Mesodermal cell (in vitro differentiated cells): ENCODE data around the gene CDNF.
"Not testable (repeated sequence)": the region's sequence is repeated elsewhere in the genome, so short reads cannot be mapped to it uniquely, and the experiment has no call there.

Experiments used
- H3K27ac ChIP-seq: 2 replicates; pipeline ENCODE4 v1.7.0; 2013; ENCODE audit warnings: mild to moderate bottlenecking, low read depth, low read length, moderate library complexity; ENCODE audit not compliant: severe bottlenecking
- H3K36me3 ChIP-seq: 2 replicates; pipeline ENCODE4 v1.7.1; 2013; ENCODE audit warnings: mild to moderate bottlenecking, low read length, moderate library complexity; ENCODE audit not compliant: control insufficient read depth, insufficient read depth
- H3K4me1 ChIP-seq: one replicate; pipeline ENCODE4 v1.7.1; 2013; ENCODE audit warnings: mild to moderate bottlenecking, low read length; ENCODE audit not compliant: insufficient read depth, control insufficient read depth, poor library complexity, severe bottlenecking
- H3K4me3 ChIP-seq: 2 replicates; pipeline ENCODE4 v1.7.0; 2013; ENCODE audit warnings: low read length, control low read depth, mild to moderate bottlenecking; ENCODE audit not compliant: insufficient read depth, poor library complexity, severe bottlenecking; ENCODE audit errors: extremely low read depth
- H3K9me3 ChIP-seq: 2 replicates; pipeline ENCODE4 v1.7.1; 2013; ENCODE audit warnings: mild to moderate bottlenecking, low read length, moderate library complexity; ENCODE audit not compliant: control insufficient read depth
- WGBS, 2 experiments: methylation state at CpG; one replicate each; pipeline ENCODE4 v1.1.5; 2013; ENCODE audit warnings: missing lambda C conversion rate in 2 of 2; ENCODE audit not compliant: insufficient coverage in 2 of 2; 5-methylcytosine and 5-hydroxymethylcytosine counted together

Gene CDNF

DNA sequence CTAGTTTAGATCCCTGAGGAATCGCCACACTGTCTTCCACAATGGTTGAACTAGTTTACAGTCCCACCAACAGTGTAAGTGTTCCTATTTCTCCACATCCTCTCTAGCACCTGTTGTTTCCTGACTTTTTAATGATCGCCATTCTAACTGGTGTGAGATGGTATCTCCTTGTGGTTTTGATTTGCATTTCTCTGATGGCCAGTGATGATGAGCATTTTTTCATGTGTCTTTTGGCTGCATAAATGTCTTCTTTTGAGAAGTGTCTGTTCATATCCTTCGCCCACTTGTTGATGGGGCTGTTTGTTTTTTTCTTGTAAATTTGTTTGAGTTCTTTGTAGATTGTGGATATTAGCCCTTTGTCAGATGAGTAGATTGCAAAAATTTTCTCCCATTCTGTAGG, 27.0 kb upstream of the CDNF start:
- peaks cover 61% of the 10 kb centered on the region for H3K36me3 ChIP-seq
- H3K4me1 ChIP-seq, H3K4me3 ChIP-seq, H3K9me3 ChIP-seq, H3K27ac ChIP-seq: not testable (repeated sequence)
- WGBS, 2 experiments: no CpG with 5 or more reads among the region's 3 CpGs

DNA sequence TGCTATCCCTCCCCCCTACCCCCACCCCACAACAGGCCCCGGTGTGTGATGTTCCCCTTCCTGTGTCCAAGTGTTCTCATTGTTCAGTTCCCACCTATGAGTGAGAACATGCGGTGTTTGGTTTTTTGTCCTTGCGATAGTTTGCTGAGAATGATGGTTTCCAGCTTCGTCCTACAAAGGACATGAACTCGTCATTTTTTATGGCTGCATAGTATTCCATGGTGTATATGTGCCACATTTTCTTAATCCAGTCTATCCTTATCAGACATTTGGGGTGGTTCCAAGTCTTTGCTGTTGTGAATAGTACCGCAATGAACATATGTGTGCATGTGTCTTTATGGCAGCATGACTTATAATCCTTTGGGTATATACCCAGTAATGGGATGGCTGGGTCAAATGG, 26.6 kb upstream of the CDNF start:
- not testable (repeated sequence) for H3K4me3 ChIP-seq, H3K27ac ChIP-seq, H3K4me1 ChIP-seq, H3K9me3 ChIP-seq
- 90 to 100% methylated on average over 2 to 3 of the region's 6 CpGs for WGBS, 2 experiments
- peaks cover 59% of the 10 kb centered on the region for H3K36me3 ChIP-seq

DNA sequence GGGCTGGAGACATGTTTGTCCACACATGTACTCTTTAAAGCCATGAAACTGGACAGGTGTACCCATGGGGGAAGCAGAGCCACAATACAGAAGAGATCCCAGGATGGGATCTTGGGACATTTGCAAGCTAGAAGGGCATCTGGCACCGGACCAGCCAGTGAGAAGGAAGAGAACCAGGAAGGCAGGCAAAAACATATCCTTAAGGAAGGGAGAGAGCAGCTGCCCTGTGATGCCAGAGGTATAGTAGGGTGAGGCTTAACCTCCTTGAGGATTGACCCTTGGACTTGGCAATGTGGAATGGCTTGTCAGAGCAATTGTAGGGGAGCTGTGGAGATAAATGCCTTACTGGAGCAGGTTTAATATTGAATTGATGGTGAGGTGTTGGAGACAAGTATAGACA, 23.0 kb upstream of the CDNF start:
- 88 to 100% methylated on average over 1 of the region's 1 CpG for WGBS, 2 experiments
- Histone ChIP-seq H3K9me3 (no peaks in the 10 kb centered on the region), H3K4me3 (no peak overlapping the region), H3K27ac (no peak overlapping the region), H3K4me1 (no peaks in the 10 kb centered on the region), H3K36me3 (peaks cover 52% of the 10 kb centered on the region)

DNA sequence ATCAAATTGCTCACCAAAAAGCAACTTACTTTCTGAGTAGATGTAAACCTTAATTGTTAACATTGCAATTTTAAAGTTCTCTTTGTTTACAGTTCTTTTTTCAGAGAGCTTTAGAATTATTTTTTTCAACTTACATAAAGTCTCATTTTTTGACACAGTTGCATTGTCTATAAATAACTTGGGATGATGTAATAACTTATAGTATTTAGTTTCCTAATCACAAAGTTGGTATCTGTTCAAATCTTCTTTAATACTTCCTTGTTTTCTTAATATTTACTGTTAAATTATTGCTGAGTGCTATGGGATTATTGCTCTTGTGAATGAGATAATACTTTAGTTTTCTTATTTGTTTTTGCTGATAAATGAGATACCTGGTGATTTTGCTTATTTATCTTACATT, 21.9 kb upstream of the CDNF start:
- no peaks in the 10 kb centered on the region for H3K9me3 ChIP-seq
- no peak overlapping the region for H3K4me3 ChIP-seq
- no peaks in the 10 kb centered on the region for H3K4me1 ChIP-seq
- no peak overlapping the region for H3K27ac ChIP-seq
- H3K36me3 ChIP-seq: peaks cover 55% of the 10 kb centered on the region

DNA sequence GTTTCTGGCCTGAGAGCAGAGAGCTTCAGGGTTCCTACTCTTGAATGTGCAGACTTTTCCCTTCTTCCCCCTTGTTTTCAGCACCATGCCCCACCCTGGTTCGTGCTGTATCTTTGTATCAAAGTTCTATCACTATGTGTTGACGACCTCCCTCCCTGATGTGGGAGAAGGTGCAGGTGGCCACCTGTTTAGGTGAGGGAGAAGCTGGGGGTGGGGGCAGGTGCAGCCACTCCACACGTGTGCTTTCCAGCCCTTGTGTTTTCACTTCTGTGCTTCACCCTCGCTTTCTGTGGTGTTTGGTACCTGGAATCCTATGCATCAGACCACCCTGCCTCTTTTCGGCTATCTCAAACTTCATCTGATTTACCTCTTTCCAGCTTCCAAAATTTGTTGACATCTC, 21.2 kb upstream of the CDNF start:
- WGBS, 2 experiments: 87 to 88% methylated on average over 2 to 4 of the region's 5 CpGs

DNA sequence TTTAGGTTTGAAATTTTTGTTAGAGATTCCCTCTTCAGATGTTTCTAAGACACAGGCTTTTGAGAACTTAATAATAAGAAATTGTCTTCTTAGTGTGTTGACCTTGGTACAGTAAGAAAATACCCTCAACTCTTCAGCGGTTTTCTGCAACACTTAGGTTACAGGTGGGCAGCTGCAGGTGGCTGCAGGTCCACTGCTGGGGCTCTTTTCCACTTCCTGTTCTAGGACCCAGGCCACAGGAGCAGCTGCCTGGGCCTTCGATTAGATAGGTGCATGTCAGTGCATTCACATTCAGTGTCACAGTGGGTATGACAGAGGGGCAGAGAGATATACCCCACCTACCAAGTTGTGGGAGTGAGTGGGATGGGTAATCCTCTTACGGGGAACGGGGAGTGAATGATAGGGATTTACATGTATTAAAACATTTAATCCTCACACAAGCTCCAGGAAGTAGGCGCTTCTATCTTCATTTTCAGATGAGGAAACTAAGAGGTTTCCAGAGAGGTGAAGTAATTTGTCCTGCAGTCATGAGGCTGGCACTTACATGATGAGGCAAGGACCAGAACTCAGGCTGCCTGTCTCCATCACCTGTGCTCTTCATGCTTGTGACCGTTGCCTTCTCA, 20.6 kb upstream of the CDNF start:
- H3K36me3 ChIP-seq: peaks cover 55% of the 10 kb centered on the region
- H3K4me3 ChIP-seq: no peak overlapping the region
- H3K4me1 ChIP-seq: no peaks in the 10 kb centered on the region
- H3K9me3 ChIP-seq: no peaks in the 10 kb centered on the region
- H3K27ac ChIP-seq: no peak overlapping the region
- 83 to 88% methylated on average over 1 of the region's 6 CpGs for WGBS, 2 experiments

More for the DNA sequence above, 21.2 kb upstream of the CDNF start:
- Histone ChIP-seq H3K36me3 (peaks cover 56% of the 10 kb centered on the region), H3K9me3 (no peaks in the 10 kb centered on the region), H3K4me3 (no peak overlapping the region), H3K4me1 (no peaks in the 10 kb centered on the region), H3K27ac (no peak overlapping the region)

DNA sequence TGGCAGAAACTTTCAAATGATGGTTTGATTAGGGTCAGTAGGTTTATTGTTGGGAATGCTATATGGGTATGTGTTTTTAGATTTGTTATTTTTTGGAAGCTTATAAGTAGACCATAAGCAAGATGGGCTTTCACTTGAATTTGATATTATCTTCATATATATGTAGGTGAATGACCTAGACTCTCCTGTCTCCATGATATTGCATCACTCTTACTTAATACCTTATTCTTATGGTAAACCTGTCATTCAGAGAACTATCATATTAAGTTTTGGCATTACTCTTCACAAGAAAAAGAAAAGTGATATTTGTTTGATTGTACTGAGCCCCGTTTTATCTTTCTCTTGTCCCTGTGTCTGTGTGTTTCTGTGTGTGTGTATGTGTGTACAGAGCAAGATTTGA, 17.6 kb upstream of the CDNF start:
- H3K4me1 ChIP-seq: no peaks in the 10 kb centered on the region
- WGBS, 2 experiments: no CpG with 5 or more reads among the region's 1 CpG
- H3K9me3 ChIP-seq: no peaks in the 10 kb centered on the region
- no peak overlapping the region for H3K4me3 ChIP-seq
- no peak overlapping the region for H3K27ac ChIP-seq
- H3K36me3 ChIP-seq: peaks cover 47% of the 10 kb centered on the region

DNA sequence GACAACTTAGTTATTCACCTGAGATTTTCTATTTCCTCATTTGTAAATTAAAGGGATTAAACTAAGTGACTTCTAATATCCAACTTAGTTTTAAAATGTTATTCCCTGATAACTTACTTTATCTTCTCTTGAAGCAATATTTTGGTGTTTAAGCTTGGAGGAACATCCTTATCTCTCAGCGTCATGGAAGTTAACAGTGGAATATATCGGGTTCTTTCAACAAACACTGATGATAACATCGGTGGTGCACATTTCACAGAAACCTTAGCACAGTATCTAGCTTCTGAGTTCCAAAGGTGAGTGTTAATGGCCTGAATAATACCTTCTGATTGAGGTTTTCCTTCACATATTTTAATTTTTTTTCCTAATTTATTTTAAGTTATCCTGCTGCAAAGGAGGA, 14.4 kb upstream of the CDNF start:
- H3K4me3 ChIP-seq: no peak overlapping the region
- no peak overlapping the region for H3K27ac ChIP-seq
- 100% methylated on average over 3 of the region's 3 CpGs; no CpG with 5 or more reads in 1 of the 2 experiments for WGBS, 2 experiments
- H3K9me3 ChIP-seq: no peaks in the 10 kb centered on the region
- peaks cover 39% of the 10 kb centered on the region for H3K36me3 ChIP-seq
- H3K4me1 ChIP-seq: no peaks in the 10 kb centered on the region

DNA sequence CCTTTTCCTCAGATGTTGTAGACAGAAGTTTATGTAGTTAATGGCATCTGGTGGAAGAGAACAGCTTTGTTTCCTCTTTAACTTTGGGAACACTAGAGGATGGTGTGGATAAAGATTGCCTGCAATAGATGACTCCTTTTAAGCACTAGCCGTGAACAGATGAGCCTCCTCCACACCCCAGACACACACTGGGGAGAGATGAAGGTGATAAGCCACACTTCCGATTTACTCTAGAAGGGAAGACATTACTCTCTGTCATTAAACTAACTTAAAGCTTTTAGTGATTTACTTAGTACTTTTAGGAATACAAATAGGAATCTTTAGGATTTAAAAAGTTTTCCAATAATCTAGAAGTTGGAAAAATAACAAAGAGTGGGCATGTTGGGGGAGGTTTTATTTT, 7.1 kb upstream of the CDNF start:
- H3K4me3 ChIP-seq: no peak overlapping the region
- H3K4me1 ChIP-seq: no peaks in the 10 kb centered on the region
- no peaks in the 10 kb centered on the region for H3K9me3 ChIP-seq
- peaks cover 54% of the 10 kb centered on the region for H3K36me3 ChIP-seq
- no CpG with 5 or more reads among the region's 2 CpGs for WGBS, 2 experiments
- H3K27ac ChIP-seq: no peak overlapping the region

DNA sequence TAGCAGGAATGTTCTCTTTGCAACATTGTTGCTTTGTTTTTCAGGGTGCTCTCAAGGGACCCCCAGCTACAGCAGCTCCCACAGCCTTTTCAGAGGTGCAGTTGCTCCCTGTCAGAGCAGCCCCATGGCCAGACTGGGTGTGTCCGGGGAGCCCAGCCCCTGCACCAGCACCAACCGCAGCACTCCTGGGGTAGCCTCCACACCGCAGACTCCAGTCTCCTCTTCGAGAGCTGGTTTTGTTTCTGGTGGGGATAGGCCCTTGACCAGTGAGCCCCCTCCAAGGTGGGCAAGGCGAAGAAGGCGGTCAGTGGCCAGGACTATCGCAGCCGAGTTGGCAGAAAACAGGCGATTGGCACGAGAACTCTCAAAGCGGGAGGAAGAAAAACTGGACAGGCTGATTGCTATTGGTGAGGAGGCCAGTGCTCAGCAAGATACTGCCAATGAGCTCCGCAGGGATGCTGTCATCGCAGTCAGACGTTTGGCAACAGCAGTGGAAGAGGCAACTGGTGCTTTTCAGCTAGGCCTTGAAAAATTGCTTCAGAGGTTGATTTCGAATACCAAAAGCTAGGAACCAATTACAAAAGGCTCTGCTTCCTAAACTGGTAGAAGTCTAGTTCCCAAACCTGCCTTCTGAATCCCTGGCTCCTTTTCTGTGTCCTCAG, 5.6 kb upstream of the CDNF start:
- Histone ChIP-seq H3K4me3 (no peak overlapping the region), H3K4me1 (no peaks in the 10 kb centered on the region), H3K9me3 (no peaks in the 10 kb centered on the region), H3K27ac (no peak overlapping the region), H3K36me3 (peaks cover 45% of the 10 kb centered on the region)
- WGBS, 2 experiments: 93 to 96% methylated on average over 14 to 15 of the region's 15 CpGs

DNA sequence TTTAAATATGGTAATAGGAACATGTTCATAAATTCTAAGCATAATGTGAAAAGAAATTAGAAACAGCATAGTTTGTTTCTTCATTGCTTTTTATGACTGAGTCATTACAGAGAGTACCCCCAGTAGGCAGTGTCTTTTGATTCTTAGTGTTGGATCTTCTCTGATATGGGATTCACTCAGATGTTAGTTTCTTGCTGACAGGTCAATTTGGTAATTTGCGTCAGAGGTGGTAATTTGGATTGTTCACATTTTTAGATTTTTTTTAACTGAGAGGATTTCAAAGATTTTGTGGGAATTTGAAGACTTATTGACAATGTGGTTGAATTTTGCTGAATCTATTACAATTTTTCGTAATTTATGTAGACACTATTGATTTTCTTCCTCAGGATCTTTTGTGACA, 2.3 kb upstream of the CDNF start:
- peaks cover 43% of the 10 kb centered on the region for H3K36me3 ChIP-seq
- 88 to 100% methylated on average over 1 of the region's 2 CpGs for WGBS, 2 experiments

More for the DNA sequence above, 2.3 kb upstream of the CDNF start:
- Histone ChIP-seq H3K27ac (no peak overlapping the region), H3K4me1 (peaks cover 8% of the 10 kb centered on the region), H3K9me3 (no peaks in the 10 kb centered on the region), H3K4me3 (no peak overlapping the region)
